ENCODE measurements around the gene STS.
"Not testable (repeated sequence)": the region's sequence is repeated elsewhere in the genome, so short reads cannot be mapped to it uniquely, and the experiment has no call there.

The STS gene

GRCh38 chrX:7143076-7143475, 4.4 kb upstream of the STS start:
- no peak for DNase-seq

- DNase-seq, result peak in 1 of 4 experiments; percentile 14
These were observed 3.5 kb upstream of the STS start for GRCh38 chrX:7143941-7144525.

DNA sequence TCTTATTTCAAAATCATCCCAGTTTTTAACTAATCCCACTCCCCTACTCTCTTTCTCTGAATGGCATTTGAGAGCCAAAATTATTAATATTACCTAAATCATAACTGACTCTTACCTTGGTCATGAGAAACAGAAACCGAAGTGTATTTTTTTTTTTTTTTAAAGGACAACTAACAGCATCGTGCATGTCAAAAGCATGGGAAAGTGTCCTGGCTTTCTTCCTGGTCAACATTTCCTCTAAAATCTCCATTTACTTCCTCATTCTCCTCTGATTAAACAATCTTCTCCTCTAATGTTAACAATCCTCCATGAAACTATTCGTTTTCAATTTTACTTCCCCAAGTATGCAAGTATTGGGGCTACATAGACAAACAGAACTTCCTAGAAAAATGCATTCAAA, 2.1 kb upstream of the STS start:
- peak; percentile 5 to 60 (median 33) for DNase-seq

GRCh38 chrX:7146020-7146702, 1.4 kb upstream of the STS start:
- DNase-seq, result peak in 2 of 4 experiments; percentile 2 to 36

DNA sequence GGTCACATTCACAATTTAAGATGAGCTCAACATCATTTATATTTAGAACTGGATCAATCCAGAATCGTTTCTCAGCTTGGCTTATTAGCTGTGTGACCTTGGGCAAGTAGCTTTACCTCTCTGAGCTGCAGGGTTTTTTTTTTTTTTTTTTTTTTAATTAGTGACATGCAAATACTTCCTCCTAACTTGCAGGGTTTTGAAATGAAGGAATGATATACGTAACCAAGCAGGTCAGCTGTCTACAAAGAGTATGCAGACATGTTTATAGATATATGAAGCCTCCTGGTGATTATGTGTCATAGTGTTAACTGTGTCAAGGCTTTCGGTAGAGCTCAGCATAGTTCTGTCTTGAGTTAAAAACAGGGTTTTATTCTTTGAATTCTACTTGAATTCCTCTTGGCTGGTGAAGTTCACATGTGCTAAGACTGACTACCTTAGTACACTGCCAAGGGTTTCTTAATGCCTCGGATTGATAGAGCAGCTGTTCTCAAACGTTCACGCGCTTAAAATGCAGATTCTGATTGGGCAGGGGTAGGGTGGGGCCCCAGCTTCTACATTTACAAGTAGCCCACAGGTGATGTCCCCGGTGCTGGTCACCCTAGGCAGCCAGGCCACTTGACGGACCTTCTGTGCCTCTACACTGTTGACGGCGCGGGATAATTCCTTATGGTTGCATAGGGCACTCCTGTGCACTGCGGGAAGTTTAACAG, 654 bp upstream of the STS start:
- peak; percentile 11 to 61 (median 22) for DNase-seq

GRCh38 chrX:7147978-7148854, 704 bp downstream of the STS start, which contains the start of gene PUDP:
Gene PUDP (minus strand): TSS chrX:7148153. CDS start chrX:7148113, 40 bp downstream.
- DNase-seq, result peak; percentile 87 to 95 (median 91)

- DNase-seq, result no peak
These were observed 1.9 kb downstream of the STS start for GRCh38 chrX:7149411-7149810.

- no peak for DNase-seq
These were observed 5.7 kb downstream of the STS start for GRCh38 chrX:7153231-7153630.

GRCh38 chrX:7154041-7154597, 6.6 kb downstream of the STS start:
- DNase-seq, result no peak

- DNase-seq, result no peak
These were observed 7.7 kb downstream of the STS start for GRCh38 chrX:7155163-7155562.

GRCh38 chrX:7156879-7157278, 9.4 kb downstream of the STS start:
- no peak for DNase-seq

DNA sequence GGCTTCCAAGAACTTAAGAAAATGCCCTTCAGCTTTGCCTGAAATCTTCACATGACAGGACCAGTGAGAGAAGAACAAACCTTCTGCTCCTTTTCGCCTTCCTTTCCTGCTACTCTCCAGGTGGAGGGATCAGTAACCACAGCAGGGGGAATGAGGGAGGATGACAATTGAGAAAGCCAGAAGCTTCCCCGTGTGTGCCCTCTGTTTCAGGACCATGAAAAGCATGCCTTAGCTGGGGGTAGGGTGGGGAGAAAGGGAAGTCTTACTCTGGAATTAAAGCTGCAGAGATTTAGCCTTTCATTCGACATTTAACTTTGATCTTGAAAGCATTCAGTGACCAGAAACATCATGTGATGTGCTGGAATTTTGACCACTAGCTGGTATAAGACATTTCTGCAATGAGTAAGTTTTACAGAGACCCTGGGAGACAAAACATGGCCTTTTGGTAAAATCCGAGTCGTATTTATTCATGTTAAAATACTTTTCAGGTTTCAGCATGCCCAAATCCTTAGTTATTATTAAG, 11.0 kb downstream of the STS start:
- no peak for DNase-seq

DNA sequence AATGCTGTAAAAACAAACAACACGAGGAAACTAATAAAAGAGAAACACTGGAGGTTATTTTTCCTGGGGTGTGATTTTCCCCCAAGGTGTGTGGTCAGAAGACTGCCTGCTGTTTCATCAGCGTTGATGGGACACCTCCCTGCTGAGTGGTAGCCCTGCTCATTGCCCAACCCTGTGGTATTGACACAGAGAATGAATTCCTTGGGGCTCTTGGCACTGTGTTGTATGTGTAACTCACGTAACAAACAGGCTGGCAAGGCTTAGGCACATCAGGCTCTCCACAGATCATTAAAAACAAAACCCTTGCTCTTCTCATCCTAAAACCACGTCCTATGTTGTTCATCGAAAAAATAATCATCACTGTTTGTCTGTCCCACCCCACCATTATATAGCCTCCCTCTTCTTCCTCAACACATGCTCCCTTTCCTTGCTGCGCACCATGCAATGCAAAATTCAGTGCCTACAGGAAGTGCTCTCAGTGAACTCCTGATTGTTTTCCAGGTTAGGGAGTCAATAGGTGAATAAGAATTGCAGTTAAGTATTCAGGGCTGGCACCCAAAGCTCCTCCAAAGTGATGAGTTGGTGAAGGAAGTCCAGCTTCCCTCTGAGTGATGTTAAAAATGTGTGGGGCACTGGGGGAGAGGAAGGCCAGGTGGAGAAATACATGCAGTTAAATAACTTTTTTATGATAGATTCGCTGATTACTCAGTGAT, 11.8 kb downstream of the STS start:
- DNase-seq, result no peak

- no peak for DNase-seq
These were observed 15.7 kb downstream of the STS start for GRCh38 chrX:7163146-7163677.

GRCh38 chrX:7164174-7164573, 16.7 kb downstream of the STS start:
- peak in 1 of 4 experiments; percentile 10 for DNase-seq

GRCh38 chrX:7168371-7168770, 20.9 kb downstream of the STS start:
- DNase-seq, result no peak

GRCh38 chrX:7169627-7170026, 22.1 kb downstream of the STS start:
- DNase-seq, result no peak

DNA sequence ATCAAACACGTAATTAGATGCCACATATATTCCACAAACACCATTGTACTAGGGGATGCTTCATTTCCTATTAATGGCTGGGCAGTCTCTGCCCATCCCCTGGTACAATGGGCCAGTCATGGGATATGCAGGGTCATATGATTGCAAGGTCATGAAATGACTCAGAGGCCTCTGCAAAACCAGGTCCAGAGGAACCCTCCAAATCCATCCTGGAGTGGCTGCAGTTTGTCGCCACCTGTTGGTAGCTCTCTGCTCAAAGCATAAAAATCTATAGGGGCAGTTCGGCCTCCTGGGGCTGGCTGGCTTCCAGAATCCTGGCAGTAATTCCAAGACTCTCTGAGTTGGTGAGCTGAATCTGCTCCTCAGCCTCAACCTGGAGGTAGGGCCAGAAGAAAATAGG, 23.4 kb downstream of the STS start:
- DNase-seq, result peak in 3 of 4 experiments; percentile 0 to 30 (median 25)

- DNase-seq, result not testable (repeated sequence)
These were observed 31.3 kb downstream of the STS start for GRCh38 chrX:7178859-7179258.

GRCh38 chrX:7179446-7179845, 31.9 kb downstream of the STS start:
- DNase-seq, result no peak

GRCh38 chrX:7184816-7185215, 37.3 kb downstream of the STS start:
- DNase-seq, result no peak
